KMS-11 (cell line): Measurements from ENCODE around the gene RFPL1.
"Not testable (repeated sequence)": the region's sequence is repeated elsewhere in the genome, so short reads cannot be mapped to it uniquely, and the experiment has no call there.

Experiments used
- H2AFZ ChIP-seq: fragments of 200-600 bp; sonication (generic); 2 replicates; pipeline ENCODE4 v1.6.1; 2016; ENCODE audit warnings: antibody characterized with exemption, mixed run types, low read depth
- H3K27ac ChIP-seq: fragments of 200-600 bp; sonication (generic); 2 replicates; pipeline ENCODE4 v1.6.1; 2016; ENCODE audit warnings: mild to moderate bottlenecking, mixed run types
- H3K27me3 ChIP-seq: fragments of 200-600 bp; sonication (generic); 2 replicates; pipeline ENCODE4 v1.6.1; 2017; ENCODE audit warnings: mild to moderate bottlenecking, low read depth, mixed run types, moderate library complexity; ENCODE audit not compliant: insufficient read depth
- H3K36me3 ChIP-seq: fragments of 200-600 bp; sonication (generic); 2 replicates; pipeline ENCODE4 v1.6.1; 2017; ENCODE audit warnings: mild to moderate bottlenecking, mixed run types; ENCODE audit not compliant: insufficient read depth
- H3K4me1 ChIP-seq: fragments of 200-600 bp; sonication (generic); 2 replicates; pipeline ENCODE4 v1.6.1; 2016; ENCODE audit warnings: mild to moderate bottlenecking, low read depth, mixed run types; ENCODE audit not compliant: poor library complexity, severe bottlenecking
- H3K4me2 ChIP-seq: fragments of 200-600 bp; sonication (generic); 2 replicates; pipeline ENCODE4 v1.7.0; 2016; ENCODE audit warnings: mild to moderate bottlenecking, mixed run types
- H3K4me3 ChIP-seq: fragments of 200-600 bp; sonication (generic); IDR thresholded peaks from 2 replicates; pipeline ENCODE4 v1.6.1; 2017; ENCODE audit warnings: low read depth, low read length, mixed read lengths; ENCODE audit not compliant: insufficient read depth
- H3K79me2 ChIP-seq: fragments of 200-600 bp; sonication (generic); 2 replicates; pipeline ENCODE4 v1.6.1; 2016; ENCODE audit warnings: low read depth, mixed run types; ENCODE audit not compliant: insufficient read depth
- H3K9ac ChIP-seq: fragments of 200-600 bp; sonication (generic); 2 replicates; pipeline ENCODE4 v1.6.1; 2016; ENCODE audit warnings: mild to moderate bottlenecking, mixed run types
- H4K20me1 ChIP-seq: fragments of 200-600 bp; sonication (generic); 2 replicates; pipeline ENCODE4 v1.6.1; 2016; ENCODE audit warnings: mild to moderate bottlenecking, mixed run types; ENCODE audit not compliant: insufficient read depth
- CTCF ChIP-seq: fragments of 200-600 bp; sonication (generic); conservative IDR thresholded peaks from 2 replicates; pipeline ENCODE4 v1.6.1; 2017; ENCODE audit warnings: low read depth, mild to moderate bottlenecking, antibody characterized with exemption, low read length, moderate library complexity, mixed read lengths

RFPL1 gene

GRCh38 chr22:29487426-29487986 lies 49.1 kb downstream of the RFPL1 start:
- no peaks in the 10 kb centered on the region for H3K36me3 ChIP-seq
- no peak overlapping the region for H3K9ac ChIP-seq
- H3K4me1 ChIP-seq: no peaks in the 10 kb centered on the region
- H3K4me2 ChIP-seq: no peak overlapping the region
- H3K27ac ChIP-seq: no peak overlapping the region
- H3K4me3 ChIP-seq: no peak overlapping the region
- TF ChIP-seq CTCF: no peak
- no peaks in the 10 kb centered on the region for H3K79me2 ChIP-seq
- H3K27me3 ChIP-seq: no peaks in the 10 kb centered on the region
- H2AFZ ChIP-seq: no peak overlapping the region
- no peaks in the 10 kb centered on the region for H4K20me1 ChIP-seq

GRCh38 chr22:29489127-29489780 lies 50.9 kb downstream of the RFPL1 start:
- not testable (repeated sequence) for H3K79me2 ChIP-seq, H4K20me1 ChIP-seq, H3K4me3 ChIP-seq, H3K27ac ChIP-seq, H3K4me1 ChIP-seq, H3K27me3 ChIP-seq, H3K9ac ChIP-seq, H3K4me2 ChIP-seq, H2AFZ ChIP-seq, H3K36me3 ChIP-seq

GRCh38 chr22:29491012-29491411 lies 52.6 kb downstream of the RFPL1 start:
- no peak for TF ChIP-seq CTCF
- no peak overlapping the region for H3K27ac ChIP-seq
- H3K4me3 ChIP-seq: no peak overlapping the region
- no peak overlapping the region for H2AFZ ChIP-seq
- no peaks in the 10 kb centered on the region for H3K27me3 ChIP-seq
- H4K20me1 ChIP-seq: no peaks in the 10 kb centered on the region
- H3K36me3 ChIP-seq: no peaks in the 10 kb centered on the region
- H3K4me1 ChIP-seq: no peaks in the 10 kb centered on the region
- H3K79me2 ChIP-seq: no peaks in the 10 kb centered on the region
- H3K9ac ChIP-seq: no peak overlapping the region
- no peak overlapping the region for H3K4me2 ChIP-seq
